Endodermal cell (in vitro differentiated cells): Measurements from ENCODE around the gene OPRL1. TPM values are rescaled to one million over a fixed set of nuclear protein-coding genes. Genes with fewer than 3 reads are reported as not detected.
A peak's percentile ranks its signal among the peaks of the same experiment; 100 is the strongest.

Experiments used
- DNase-seq: peaks from one replicate; pipeline ENCODE4 v3.0.0-alpha.2; 2017
- H3K27ac ChIP-seq: 2 replicates; pipeline ENCODE4 v1.5.1; 2013; ENCODE audit warnings: mild to moderate bottlenecking, low read depth, low read length, moderate library complexity
- H3K27me3 ChIP-seq: 2 replicates; pipeline ENCODE4 v1.6.1; 2013; ENCODE audit warnings: mild to moderate bottlenecking, low read length, moderate library complexity; ENCODE audit not compliant: insufficient read depth, control insufficient read depth, poor library complexity, severe bottlenecking
- H3K36me3 ChIP-seq: 2 replicates; pipeline ENCODE4 v1.7.0; 2013; ENCODE audit warnings: mild to moderate bottlenecking, low read length, moderate library complexity; ENCODE audit not compliant: control insufficient read depth, insufficient read depth
- H3K4me1 ChIP-seq: one replicate; pipeline ENCODE4 v1.7.0; 2013; ENCODE audit warnings: low read length; ENCODE audit not compliant: control insufficient read depth, insufficient read depth
- H3K4me3 ChIP-seq: 2 replicates; pipeline ENCODE4 v1.5.1; 2013; ENCODE audit warnings: mild to moderate bottlenecking, low read length, moderate library complexity
- H3K9ac ChIP-seq: 2 replicates; pipeline ENCODE4 v1.6.1; 2013; ENCODE audit warnings: mild to moderate bottlenecking, low read length, moderate library complexity; ENCODE audit not compliant: poor library complexity, severe bottlenecking; ENCODE audit errors: extremely low read depth
- H3K9me3 ChIP-seq: 2 replicates; pipeline ENCODE4 v1.6.1; 2013; ENCODE audit warnings: mild to moderate bottlenecking, low read length, moderate library complexity; ENCODE audit not compliant: control insufficient read depth
- H3K27ac Mint-ChIP-seq: 2 replicates; pipeline ENCODE4 v1.8.0; 2020; ENCODE audit warnings: mixed read lengths
- H3K27me3 Mint-ChIP-seq: 2 replicates; pipeline ENCODE4 v1.8.0; 2021; ENCODE audit warnings: mild to moderate bottlenecking, mixed read lengths; ENCODE audit not compliant: insufficient read depth
- H3K36me3 Mint-ChIP-seq: 2 replicates; pipeline ENCODE4 v1.8.0; 2020; ENCODE audit warnings: low read depth, mixed read lengths
- H3K4me1 Mint-ChIP-seq: 2 replicates; pipeline ENCODE4 v1.8.0; 2020; ENCODE audit warnings: mixed read lengths
- H3K4me3 Mint-ChIP-seq: 2 replicates; pipeline ENCODE4 v1.8.0; 2020; ENCODE audit warnings: mild to moderate bottlenecking, moderate library complexity, mixed read lengths
- H3K9me3 Mint-ChIP-seq: 2 replicates; pipeline ENCODE4 v1.8.0; 2020; ENCODE audit warnings: mild to moderate bottlenecking, mixed read lengths
- CTCF ChIP-seq: fragments of 200-600 bp; sonication (generic); conservative IDR thresholded peaks from 2 replicates; pipeline ENCODE4 v1.5.0; 2021; ENCODE audit warnings: antibody characterized with exemption, mild to moderate bottlenecking
- WGBS, 2 experiments: methylation state at CpG; one replicate each; pipeline versions ENCODE4 v1.1.5 to v1.1.7; 2013; ENCODE audit warnings: missing lambda C conversion rate in 2 of 2, mixed read lengths in 1 of 2; ENCODE audit not compliant: insufficient coverage in 1 of 2, insufficient read length in 1 of 2; 5-methylcytosine and 5-hydroxymethylcytosine counted together
- total RNA-seq, 2 donors: library from RNA; stranded (reverse); fragmentation: NEBNext Ultra II Directional in 1 of 2; extraction: Animal tissue kit (Norgen Biotek cat#: 25700) in 1 of 2; gene quantifications; 2 replicates in 1 of 2; 3 replicates in 1 of 2; pipeline ENCODE4 v1.2.1, GENCODE V29; 2021

Gene OPRL1
- total RNA-seq, 2 donors from 2014 or later: 4.1 to 5.5 TPM

- no peak for TF ChIP-seq CTCF
- H3K9ac ChIP-seq: no peak overlapping the region
- H3K36me3 Mint-ChIP-seq: peaks cover 4% of the 10 kb centered on the region
- WGBS, 2 experiments: 95 to 100% methylated on average over 4 to 7 of the region's 7 CpGs
- H3K9me3 Mint-ChIP-seq: no peaks in the 10 kb centered on the region
- H3K4me1 ChIP-seq: no peaks in the 10 kb centered on the region
- no peak for DNase-seq
- H3K4me3 Mint-ChIP-seq: no peak overlapping the region
- no peak overlapping the region for H3K4me3 ChIP-seq
- peaks cover 14% of the 10 kb centered on the region for H3K4me1 Mint-ChIP-seq
- H3K27me3 ChIP-seq: peaks cover 1% of the 10 kb centered on the region
- H3K27ac ChIP-seq: no peak overlapping the region
- no peaks in the 10 kb centered on the region for H3K9me3 ChIP-seq
- H3K27ac Mint-ChIP-seq: no peak overlapping the region
- no peaks in the 10 kb centered on the region for H3K36me3 ChIP-seq
- peaks cover 16% of the 10 kb centered on the region for H3K27me3 Mint-ChIP-seq
Measured at GRCh38 chr20:64077541-64077875, 2.4 kb upstream of the OPRL1 start.

GRCh38 chr20:64077876-64078551 lies 1.9 kb upstream of the OPRL1 start:
- Mint-ChIP-seq H3K4me3 (peak overlapping the region; percentile 57), H3K4me1 (peaks cover 15% of the 10 kb centered on the region)
- H3K4me3 ChIP-seq: peak overlapping the region; percentile 84

DNA sequence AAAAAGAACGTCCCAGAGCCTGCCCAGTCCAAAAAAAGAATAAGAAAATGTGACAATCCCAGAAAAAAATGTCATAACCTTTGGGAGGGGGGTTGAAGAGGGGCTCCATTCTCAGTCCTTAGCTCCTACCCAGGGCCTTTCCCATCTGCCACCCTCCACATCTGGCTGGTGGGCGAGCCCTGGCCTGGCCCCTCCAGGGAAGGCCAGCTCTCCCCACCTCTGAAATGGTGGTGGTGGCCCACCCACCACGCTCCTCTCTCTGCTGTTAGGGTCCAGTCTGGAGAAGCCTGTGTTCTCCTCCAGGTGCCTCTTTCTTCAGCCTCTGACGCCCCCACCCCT lies 979 bp upstream of the OPRL1 start:
- Histone ChIP-seq H3K27me3 (peaks cover 12% of the 10 kb centered on the region), H3K9ac (peak overlapping the region; percentile 71), H3K9me3 (no peaks in the 10 kb centered on the region), H3K27ac (no peak overlapping the region), H3K4me3 (peak overlapping the region; percentile 84), H3K4me1 (no peaks in the 10 kb centered on the region), H3K36me3 (no peaks in the 10 kb centered on the region)
- Mint-ChIP-seq H3K36me3 (no peaks in the 10 kb centered on the region), H3K4me1 (peaks cover 15% of the 10 kb centered on the region), H3K27me3 (peaks cover 22% of the 10 kb centered on the region), H3K9me3 (no peaks in the 10 kb centered on the region), H3K4me3 (peak overlapping the region; percentile 57), H3K27ac (no peak overlapping the region)
- 54% methylated on average over 3 to 4 of the region's 4 CpGs for WGBS, 2 experiments
- no peak for TF ChIP-seq CTCF
- no peak for DNase-seq

More at GRCh38 chr20:64077876-64078551, 1.9 kb upstream of the OPRL1 start:
- Mint-ChIP-seq H3K27ac (no peak overlapping the region), H3K9me3 (no peaks in the 10 kb centered on the region), H3K36me3 (peaks cover 3% of the 10 kb centered on the region), H3K27me3 (peaks cover 20% of the 10 kb centered on the region)
- WGBS, 2 experiments: 87 to 88% methylated on average over 12 to 15 of the region's 15 CpGs
- no peaks in the 10 kb centered on the region for H3K9me3 ChIP-seq
- H3K27ac ChIP-seq: no peak overlapping the region
- H3K27me3 ChIP-seq: peaks cover 6% of the 10 kb centered on the region
- no peaks in the 10 kb centered on the region for H3K4me1 ChIP-seq
- DNase-seq: peak; percentile 68
- no peak overlapping the region for H3K9ac ChIP-seq
- H3K36me3 ChIP-seq: no peaks in the 10 kb centered on the region
- no peak for TF ChIP-seq CTCF
